Superior temporal gyrus (tissue), 1 donor: ENCODE data around the gene TIMM23.
"Not testable (repeated sequence)": the region's sequence is repeated elsewhere in the genome, so short reads cannot be mapped to it uniquely, and the experiment has no call there.

Experiments used
- DNase-seq: peaks from one replicate; pipeline ENCODE4 v3.0.0-alpha.2; 2016; ENCODE audit errors: extremely low spot score

Gene TIMM23

DNA sequence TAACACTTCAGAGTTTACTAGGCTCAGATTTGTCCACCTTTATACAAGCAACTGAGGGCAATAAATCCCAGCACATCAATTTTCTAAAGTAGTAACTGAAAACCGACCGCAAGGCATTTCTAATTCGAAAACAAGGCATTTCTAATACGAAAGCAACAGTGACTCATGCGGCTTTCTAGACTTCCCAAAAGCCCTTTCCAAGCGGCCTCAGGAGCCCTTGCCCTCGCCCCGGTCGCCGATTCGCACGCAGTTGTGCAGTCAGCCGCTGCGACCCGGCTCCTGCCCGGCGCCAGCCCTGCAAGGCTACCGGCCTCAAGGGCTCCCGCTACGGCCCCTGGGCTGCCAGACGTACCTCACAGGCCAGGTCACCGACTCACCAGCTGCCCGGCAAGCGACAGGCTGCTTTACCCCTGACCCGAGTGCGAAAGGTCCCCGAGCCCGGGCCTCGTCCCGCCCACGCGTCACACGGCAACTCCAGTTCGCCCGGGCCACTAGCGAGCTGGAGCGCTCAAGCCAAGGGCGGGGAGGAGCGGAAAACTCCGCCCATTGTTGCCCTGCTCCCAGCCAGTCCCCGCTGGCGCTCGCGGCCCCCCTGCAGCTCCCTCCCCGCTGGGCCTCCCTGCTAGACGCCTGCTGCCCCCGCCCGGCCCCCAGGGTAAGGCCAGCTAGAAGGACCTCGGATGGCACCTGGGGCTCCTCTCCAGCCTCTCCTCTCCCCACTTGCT, 50.9 kb downstream of the TIMM23 start:
- DNase-seq: peak; percentile 87

DNA sequence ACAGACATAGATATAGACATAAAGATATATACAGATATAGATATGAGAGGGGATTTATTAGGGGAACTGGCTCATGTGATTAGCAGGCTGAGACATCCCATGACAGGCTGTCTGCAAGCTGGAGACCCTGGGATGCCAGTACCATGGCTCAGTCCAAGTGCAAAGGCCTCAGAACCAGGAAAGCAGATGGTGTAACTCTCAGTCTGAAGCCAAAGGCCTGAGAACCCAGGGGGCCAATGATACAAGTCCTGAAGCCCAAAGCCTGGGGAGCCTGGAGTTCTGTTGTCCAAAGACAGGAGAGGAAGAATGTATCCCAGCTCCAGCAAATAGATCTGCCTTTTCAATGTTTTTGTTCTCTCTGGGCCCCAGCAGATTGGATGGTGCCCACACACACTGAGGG, 52.7 kb downstream of the TIMM23 start:
- DNase-seq: no peak

DNA sequence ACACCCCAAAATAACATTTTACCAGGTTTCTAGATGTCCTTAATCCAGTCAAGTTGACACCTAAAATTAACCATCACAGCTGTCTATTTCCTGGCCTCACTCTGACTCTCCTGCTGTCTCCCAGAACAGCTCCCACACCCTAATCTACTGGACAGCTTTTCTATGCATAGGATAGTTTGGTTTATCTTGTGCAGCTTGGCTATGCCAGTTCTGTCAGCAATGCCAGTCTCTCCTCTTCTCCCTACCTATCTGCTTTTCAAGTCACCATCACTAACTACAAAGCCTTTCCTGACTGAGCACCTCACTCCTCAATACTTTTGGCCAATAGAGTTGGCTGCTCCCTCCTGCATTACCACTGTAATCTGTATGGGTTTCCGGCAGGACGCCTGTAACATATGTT, 53.1 kb downstream of the TIMM23 start:
- no peak for DNase-seq

DNA sequence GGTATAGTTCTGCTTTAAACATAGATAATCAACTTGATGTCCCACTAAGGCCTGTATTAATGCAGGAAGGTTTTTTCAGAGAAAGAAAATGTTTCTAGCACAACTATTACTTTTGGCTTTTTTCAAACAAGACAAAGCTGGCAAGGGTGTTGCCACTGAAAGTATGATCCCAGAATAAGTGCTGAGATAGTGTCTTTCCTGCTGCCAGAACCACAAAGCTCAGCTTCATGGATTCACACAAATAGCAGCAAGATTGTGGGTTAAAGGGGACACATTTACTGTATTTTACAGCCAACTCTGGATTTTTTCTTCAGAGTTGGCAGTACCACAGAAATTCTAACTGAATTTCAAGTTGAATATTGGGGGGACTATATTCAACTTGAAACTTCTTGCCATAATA, 53.8 kb downstream of the TIMM23 start:
- DNase-seq: no peak

DNA sequence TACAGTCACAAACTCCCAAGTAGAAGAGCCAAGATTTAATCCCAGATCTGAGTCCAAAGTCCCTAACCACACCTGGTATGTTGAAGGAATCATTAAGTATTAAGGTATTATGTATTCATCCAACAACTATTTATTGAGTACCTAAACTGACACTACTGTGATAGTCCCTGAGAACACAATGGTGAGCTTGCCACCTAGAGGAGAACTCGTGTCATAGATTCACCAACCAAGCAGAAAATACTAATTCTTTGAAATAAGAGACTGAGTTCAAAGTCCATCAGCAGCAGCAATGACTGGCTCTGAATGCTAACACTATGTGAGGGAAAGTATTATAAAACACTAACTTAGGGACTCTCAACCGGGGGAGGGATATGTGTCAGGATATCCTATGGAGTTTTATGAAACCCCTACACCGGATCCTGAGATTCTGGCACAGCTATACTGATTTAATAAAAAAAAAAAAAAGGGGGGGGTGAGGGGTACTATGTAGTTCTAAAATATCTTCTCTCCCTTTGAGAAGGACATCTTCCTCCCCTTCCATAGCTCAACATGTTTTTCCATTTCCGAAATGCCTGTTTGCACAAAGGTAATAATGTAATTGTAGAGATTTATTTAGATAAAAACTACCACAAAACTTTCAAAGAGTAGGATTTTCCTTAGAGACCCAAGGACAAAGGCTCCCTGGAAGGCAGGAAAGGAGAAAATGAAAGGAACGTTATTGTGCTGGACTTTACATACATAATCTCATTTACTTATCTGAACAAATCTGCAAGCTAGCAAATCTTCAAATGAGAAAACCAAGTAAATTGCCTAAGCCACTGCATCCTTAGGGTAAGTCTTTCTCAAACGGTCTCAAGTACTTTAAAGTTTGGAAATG, 56.5 kb downstream of the TIMM23 start:
- peak; percentile 56 for DNase-seq

DNA sequence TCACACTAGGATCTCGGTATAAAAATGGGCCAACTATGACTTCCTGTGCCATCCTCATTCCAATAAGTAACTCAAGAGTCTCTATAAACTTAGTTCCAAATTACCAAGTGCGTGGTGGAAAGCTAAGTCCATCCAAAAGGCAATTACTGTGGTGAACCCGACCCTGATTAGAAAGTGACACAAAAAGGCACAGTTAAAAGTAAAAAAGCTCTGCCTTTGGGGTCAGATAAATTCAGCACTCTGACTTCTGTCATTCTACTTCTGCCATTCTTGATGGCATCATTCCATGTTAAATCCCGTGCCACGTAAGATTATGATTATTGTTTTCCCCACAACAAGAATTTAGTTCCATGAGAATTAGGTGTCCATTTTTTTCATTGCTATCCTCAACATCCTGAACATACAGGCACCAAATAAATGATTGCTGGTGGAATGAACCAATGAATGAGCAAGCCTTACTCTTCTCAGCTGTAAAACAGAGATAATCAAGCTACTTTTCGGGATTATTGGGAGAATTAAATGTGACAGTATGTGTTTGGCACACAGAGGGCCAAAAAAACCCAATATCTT, 57.3 kb downstream of the TIMM23 start:
- DNase-seq: no peak

DNA sequence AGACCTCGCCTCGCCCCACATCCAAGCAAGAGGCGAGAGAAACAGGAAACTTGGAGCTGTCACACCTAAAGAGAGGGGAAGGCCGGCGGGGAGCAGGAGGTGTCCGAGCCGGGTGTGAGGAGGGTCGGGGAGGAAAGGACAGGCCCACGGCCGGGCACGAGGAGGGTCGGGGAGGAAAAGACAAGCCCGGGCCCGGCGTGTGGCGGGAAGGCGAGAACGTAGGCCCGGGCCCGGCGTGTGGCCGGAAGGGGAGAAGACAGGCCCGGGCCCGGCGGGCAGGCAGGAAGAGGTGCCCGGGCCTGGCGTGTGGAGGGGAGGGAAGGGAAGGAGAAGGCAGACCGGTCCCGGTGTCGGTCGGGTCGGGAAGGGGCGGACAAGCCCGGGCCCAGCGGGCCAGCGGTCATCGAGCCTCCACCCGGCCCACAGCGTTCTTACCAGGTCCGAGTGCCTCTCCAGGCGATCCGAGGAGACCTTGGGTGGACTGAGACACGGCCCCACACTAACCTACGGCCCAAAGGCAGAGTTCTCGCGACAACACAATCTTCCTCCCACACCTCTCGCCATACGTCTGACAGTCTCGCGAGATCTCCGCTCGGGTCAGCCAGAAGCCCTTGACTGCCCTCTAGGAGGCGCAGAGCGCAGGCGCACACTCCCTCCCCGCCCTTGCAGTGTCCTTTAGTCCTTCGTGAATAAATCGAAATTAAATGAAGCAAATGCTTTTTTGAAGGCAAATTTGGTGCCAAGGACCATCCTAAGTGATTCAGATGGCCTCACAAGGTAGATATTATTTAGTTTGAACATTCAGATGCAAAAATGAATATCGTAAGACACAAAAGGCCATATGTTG, 58.0 kb downstream of the TIMM23 start, which contains the start of gene NCOA4:
TSS of gene NCOA4 (minus strand) at position 533 of the 847 bp plus-strand sequence. CDS start 13,943 bp downstream, outside the sequence.
- DNase-seq: peak; percentile 98

DNA sequence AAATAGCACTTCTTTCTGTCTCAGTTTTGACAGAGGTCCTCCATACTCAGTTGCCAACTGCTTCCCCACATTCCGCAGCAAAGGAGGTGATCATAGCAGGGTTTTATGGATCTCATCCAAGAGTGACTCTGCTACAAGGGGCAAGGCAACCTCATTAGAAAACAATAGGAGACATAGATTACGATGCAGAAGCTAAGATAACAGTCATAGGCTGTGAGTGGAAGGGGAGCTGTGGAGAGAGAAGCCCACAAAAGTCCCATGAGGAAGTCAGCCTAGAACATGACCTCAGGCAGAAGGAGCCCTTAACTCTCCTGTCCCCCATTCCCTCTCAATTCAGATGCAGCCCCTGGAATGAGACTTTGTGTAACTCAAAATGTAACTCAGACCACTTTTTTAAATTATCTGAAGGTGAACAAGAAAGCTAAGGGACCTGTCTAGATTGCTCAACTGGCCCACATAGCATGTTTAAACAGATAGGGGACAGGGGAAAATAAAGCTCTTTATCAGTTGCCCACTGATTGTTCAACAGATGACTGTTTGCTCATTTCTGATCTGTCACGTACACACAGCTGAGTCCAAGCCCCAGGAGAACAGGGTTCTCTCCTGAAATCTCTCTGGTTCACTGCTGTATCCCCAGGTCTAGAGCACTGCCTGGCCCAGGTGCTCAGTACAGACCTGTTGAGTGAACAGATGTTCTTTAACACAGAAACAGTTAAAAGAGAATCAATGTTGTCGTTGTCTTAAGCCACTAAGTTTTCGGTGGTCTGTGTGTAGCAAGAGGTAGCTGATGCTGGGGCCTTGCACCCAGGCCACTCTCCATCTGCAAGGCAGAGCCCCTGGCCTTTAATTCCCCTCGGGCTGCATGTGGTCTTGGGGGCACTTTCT, 59.6 kb downstream of the TIMM23 start:
- no peak for DNase-seq

DNA sequence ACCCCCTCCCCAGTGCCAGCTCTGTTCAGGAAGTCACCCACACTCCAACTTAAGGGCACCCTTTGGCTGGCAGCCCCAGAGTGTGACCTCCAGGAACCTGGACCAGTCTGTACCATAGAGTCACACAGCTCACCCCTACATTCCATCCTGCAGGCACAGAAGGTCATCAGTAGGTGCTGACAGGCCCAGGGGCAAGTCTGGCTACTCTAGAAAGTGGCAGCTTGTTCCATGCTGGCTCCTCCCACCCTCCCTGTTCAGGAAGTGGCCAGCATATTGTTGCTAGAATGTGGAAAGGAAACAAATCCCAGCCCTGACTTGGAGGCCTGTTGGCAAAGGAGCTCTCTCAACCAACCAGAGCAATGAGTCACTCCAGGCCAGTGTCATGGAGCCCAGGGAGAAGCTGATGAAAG, 61.3 kb downstream of the TIMM23 start:
- no peak for DNase-seq

DNA sequence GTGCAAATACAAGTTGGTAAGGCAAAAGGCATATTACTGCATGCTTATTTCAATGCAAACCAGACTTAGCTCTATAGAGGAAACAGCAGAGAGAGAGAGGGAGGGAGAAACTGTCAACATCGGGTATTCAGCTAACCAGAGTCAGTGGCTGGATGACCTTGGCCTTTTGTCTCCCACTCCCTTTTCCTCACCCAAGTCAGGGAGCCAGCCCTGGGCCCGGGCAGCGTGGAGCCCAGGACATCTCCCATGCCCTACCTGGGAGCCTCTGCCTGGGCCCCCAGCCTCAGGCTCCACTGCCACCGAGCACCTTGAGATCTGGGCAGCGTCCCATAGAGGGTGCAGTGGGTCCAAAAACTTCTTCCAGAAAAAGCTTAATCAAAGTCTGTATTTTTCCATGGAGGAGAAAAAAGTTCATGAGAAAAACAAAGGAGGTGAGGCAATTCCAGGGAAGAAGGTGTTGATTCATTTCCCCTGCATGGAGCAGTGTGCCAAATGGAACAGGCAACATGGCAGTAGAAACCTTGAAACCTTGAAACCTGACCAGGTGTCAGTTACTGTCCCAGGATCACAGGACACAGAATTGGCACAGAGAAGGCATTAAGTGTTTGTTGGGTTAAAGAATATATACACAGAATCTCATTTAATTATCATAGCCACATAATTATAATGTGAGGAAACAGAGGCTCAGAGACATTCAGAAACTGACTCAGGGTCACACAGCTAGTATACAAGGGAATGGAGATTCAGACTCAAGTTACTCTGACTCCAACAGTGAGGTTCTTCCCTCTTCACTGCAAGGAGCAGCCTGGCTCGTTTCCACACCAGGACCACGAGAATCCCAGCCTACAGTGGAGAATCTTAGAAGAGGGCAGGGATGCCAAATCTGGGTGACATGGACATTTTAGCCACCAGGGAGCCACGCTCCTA, 63.9 kb downstream of the TIMM23 start:
- DNase-seq: no peak

DNA sequence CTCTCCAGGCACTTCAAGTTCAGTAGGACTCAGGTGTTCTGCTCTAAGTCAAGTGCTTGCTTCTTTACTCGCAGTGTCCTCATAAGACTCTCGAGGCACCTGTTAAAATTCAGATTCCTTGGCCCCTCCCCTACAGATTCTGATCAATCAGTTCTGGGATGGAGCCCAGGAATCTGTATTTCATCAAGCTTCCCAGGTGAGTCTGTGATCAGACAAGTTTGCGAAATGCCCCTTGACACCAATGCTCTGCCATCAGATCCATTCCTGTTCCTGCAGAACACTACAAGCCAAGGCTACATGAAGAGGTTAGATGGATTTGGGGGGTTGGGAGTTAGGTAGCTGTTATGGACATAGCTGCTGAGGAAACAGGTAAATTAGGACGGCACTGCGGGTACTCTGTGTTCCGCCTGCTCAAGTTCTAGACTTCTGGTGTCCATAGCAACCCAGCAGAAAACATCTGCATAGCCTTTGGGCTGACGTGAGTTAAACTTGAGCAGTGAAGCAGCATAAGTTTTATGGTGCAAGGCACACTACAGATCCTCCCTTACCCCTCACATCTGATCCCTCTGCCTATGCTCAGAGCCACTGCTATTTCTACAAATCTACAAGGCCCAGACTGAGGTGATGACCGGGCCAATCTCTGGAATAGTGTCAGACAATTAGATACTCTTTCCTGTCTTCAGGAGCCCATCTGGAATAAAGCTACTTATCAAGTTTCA, 65.0 kb downstream of the TIMM23 start:
- DNase-seq: no peak

DNA sequence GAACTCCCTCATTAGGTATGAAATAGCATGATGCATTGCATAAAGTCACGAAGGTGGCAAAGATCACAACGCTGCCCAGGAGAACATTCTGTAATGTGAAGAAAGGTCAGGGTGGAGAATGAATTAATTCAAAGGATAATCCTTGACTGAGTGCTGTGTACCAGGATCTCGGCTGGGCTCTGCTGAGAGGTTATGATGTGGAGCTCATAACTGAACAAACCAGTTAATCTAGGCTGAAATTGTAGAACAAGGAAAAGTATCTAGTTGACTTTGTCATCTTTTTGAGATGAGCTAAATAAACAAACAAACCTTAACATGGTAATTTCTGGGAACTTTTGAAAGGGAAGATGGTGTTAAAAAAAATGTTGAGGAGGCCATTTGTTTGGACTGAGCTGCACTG, 67.7 kb downstream of the TIMM23 start:
- no peak for DNase-seq

DNA sequence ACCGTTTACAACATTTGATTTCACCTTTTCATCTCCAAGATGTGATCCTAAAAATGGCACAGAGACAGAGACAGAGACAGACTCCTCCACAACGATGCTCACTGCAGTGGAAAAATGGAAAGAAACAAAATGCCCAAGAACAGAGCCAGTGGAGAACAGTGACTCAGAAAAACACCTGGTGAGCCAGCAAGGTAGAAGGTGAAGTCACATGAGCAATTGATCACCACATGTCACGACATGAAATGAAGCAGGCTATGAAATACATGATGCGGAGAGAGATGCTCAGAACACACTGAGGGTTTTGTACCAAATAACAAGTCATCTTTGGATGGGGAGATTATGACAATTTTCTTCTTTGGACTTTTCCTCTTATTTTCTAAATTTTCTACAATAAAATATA, 70.2 kb downstream of the TIMM23 start:
- DNase-seq: no peak

DNA sequence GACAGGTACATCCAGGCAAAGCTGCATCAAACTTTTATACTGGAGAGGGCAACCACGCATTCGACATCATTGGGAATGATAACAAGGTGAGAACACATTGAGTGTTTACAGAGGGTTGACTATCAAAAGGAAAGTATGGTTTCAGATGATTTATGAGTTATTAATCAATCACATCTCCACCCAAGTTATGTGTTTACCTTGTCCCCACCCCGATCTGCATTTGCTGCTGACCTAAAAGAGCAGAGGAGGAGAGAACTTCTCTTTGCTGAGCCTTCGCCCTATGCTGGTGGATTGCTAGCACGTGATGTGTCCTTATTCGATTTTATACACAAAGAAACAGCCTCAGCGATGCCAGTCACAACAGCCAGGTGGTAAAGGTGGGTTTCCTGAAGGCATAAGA, 74.0 kb downstream of the TIMM23 start, which contains the start of gene MSMB:
TSS of gene MSMB (minus strand) at position 9 of the 400 bp plus-strand sequence. CDS start 32 bp downstream, outside the sequence.
- no peak for DNase-seq

DNA sequence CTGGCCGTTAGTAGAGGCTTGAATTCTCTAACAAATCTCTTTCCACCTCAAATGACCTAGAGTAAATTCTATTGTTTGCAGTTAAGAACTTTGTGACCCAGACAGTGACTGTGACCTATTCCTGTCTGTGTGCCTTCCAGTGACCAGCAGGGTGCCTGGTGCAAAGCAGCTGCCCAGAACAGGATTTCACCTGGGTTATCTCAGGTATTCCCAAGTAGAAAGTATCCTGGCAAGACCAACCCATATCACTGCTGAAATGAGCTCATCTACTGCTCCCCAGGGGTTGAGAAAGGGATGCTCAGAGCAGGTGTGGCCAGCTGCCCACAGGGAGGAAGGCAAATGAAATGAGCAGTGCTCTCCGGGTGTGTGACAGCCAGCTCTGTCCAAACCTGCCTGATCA, 75.9 kb downstream of the TIMM23 start:
- no peak for DNase-seq

DNA sequence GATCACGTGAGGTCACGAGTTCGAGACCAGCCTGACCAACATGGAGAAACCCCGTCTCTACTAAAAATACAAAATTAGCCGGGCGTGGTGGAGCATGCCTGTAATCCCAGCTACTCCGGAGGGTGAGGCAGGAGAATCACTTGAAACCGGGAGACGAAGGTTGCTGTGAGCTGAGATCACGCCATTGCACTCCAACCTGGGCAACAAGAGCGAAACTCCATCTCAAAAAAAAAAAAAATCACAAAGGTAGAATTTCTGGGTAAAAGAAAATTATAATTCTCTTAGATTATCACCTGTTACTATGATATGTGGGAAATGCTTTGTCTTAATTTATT, 77.2 kb downstream of the TIMM23 start:
- not testable (repeated sequence) for DNase-seq

DNA sequence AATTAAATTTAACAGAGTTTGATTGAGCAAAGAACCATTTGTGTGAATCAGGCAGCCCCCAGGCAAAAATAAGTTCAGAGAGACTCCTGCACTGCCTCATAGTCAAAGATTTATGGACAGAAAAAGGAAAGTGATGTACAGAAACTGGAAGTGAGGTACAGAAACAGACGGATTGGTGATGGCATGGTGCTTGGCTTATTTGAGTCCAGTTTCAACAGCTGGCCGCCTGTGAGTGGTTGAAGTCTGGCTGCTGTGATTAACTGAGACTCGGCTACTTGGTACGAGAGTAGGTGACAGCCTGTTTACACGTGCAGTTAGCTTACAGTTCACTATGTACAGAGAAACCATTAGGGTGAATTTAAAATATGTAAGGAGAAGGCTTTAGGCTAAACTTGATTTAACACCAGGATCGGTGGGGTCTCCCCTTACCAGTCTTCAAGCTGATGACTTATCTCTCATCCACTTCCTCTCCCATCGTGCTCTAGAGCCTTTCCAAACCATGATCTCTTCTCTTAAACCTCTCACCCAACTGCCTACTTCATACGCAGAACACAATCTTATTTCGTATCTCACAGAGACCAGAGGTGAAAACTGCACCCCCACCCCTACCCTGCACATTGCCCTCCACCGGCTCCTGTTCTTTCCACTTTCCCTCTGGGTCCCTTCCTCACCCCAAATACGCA, 78.8 kb downstream of the TIMM23 start:
- DNase-seq: no peak

DNA sequence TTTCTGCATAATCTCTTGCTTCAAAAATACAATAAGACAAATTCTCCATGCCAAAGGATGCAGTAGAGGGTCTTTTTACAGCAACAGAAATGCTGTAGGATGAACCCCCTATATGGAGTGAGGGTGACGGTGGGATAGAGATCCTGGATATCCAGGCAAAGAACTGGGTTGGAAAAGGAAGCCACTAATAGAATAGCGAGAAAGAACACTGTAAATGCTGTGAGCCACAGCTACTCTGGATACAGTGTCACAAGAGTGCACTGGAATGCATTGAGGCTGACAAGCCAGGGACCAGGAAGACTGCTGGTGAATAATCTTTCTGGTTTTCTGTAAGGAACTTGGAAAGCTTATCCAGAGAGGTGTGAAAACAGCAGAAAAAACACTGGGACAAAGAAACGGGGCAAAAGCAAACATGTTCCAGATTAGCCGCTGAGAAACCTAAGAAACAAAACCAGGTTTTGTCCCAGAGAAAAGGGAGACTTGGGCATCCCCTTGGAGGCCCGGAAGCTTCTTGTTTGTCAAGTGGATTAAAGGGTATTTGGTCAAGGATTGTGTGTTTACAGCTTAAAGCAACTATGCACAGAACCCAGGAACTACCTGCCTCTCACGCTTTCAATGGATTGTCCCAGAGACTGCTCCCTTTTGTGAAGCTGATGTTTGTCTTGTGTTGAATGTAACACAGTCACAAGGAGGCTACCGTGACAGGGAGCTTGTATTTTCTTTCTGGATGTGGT, 79.9 kb downstream of the TIMM23 start:
- no peak for DNase-seq
